ENCODE results near the gene MPZL1.
"Not testable (repeated sequence)": the region's sequence is repeated elsewhere in the genome, so short reads cannot be mapped to it uniquely, and the experiment has no call there.

MPZL1 gene

DNA sequence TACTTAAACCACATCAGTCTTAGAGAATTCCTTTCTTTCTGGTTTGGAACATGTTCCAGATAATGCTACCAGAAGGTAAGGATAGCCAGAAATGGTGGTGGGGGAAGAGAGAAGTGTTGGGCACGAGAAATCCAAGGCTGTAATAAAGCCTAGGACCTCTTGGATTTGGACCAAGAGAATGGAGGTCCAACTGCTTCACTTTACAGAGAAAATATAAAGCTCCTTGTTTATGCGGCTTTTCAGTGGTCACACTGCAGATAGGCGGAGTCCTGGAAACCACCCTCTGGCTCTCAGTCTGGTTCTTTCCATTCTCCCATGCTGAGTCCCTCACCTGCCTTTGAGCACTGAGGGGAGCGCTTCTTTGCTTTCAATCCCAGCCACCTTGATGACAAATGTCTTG lies 104.3 kb downstream of the MPZL1 start:
- Histone ChIP-seq H3K27me3 (ENCODE audit: control insufficient read depth in 1 of 2, insufficient read depth in 2 of 2, low read length in 2 of 2) (no peaks in the 10 kb centered on the region), H3K4me1 (ENCODE audit: control insufficient read depth, insufficient read depth, low read length) (no peaks in the 10 kb centered on the region), H3K4me3 (ENCODE audit: low read length in 2 of 2) (no peak overlapping the region), H3K27ac (ENCODE audit: low read length) (no peak overlapping the region), H3K36me3 (ENCODE audit: control insufficient read depth in 2 of 2, insufficient read depth in 2 of 2, low read length in 2 of 2) (no peaks in the 10 kb centered on the region), H3K9ac (ENCODE audit: low read length in 2 of 2) (no peak overlapping the region), H3K9me3 (ENCODE audit: control insufficient read depth in 2 of 2, low read length in 2 of 2) (no peaks in the 10 kb centered on the region)

DNA sequence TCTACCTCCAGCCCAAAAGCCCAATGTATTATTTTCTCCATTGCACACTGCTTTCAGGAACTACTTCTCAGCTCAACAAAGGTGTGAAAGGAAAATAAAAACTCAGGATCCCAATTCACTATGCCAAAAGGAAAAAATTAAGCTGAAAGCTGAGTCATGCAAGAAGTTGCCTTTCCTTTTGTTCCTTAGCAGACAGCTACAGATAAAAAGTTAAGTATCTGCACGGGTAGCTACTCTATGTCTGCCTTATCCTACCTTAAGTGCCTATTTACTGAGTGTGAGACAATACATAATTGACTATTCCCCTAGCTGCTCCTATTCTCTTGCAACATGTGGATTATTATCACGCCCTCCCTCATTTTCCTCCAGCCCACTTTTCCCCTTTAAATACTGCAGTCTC lies 108.1 kb downstream of the MPZL1 start:
- Histone ChIP-seq H3K27ac (ENCODE audit: low read length) (no peak overlapping the region), H3K9me3 (ENCODE audit: control insufficient read depth in 2 of 2, low read length in 2 of 2) (no peaks in the 10 kb centered on the region), H3K36me3 (ENCODE audit: control insufficient read depth in 2 of 2, insufficient read depth in 2 of 2, low read length in 2 of 2) (no peaks in the 10 kb centered on the region), H3K27me3 (ENCODE audit: control insufficient read depth in 1 of 2, insufficient read depth in 2 of 2, low read length in 2 of 2) (no peaks in the 10 kb centered on the region), H3K4me3 (ENCODE audit: low read length in 2 of 2) (no peak overlapping the region), H3K9ac (ENCODE audit: low read length in 2 of 2) (no peak overlapping the region), H3K4me1 (ENCODE audit: control insufficient read depth, insufficient read depth, low read length) (no peaks in the 10 kb centered on the region)

GRCh38 chr1:167830668-167831067 lies 108.9 kb downstream of the MPZL1 start:
- not testable (repeated sequence) for H3K27me3 ChIP-seq (ENCODE audit: control insufficient read depth in 1 of 2, insufficient read depth in 2 of 2, low read length in 2 of 2); H3K4me3 ChIP-seq (ENCODE audit: low read length in 2 of 2); H3K27ac ChIP-seq (ENCODE audit: low read length); H3K9me3 ChIP-seq (ENCODE audit: control insufficient read depth in 2 of 2, low read length in 2 of 2); H3K9ac ChIP-seq (ENCODE audit: low read length in 2 of 2); H3K4me1 ChIP-seq (ENCODE audit: control insufficient read depth, insufficient read depth, low read length); H3K36me3 ChIP-seq (ENCODE audit: control insufficient read depth in 2 of 2, insufficient read depth in 2 of 2, low read length in 2 of 2)

DNA sequence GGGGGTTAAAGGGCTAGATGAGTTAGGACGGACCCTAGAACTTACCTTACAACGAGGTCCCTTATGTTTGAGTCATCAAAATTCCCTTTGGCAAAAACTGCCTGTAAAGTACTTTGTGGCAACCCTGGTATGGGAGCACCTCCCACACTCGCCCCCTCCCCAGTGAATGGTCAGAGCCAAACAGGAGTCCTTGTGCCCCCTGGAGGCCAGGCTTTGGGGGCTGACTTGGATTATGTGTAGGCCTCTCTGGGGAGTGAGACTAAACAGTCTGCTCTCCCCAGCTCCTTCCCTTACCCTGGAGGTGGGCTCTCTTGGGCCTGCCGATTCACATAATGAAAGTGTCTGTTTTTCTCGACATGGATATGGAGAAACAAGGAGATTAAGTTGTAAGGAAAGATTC lies 110.9 kb downstream of the MPZL1 start:
- no peaks in the 10 kb centered on the region for H3K9me3 ChIP-seq (ENCODE audit: control insufficient read depth in 2 of 2, low read length in 2 of 2)
- H3K27me3 ChIP-seq (ENCODE audit: control insufficient read depth in 1 of 2, insufficient read depth in 2 of 2, low read length in 2 of 2) = no peaks in the 10 kb centered on the region
- no peaks in the 10 kb centered on the region for H3K36me3 ChIP-seq (ENCODE audit: control insufficient read depth in 2 of 2, insufficient read depth in 2 of 2, low read length in 2 of 2)
- H3K9ac ChIP-seq (ENCODE audit: low read length in 2 of 2) = no peak overlapping the region
- H3K4me3 ChIP-seq (ENCODE audit: low read length in 2 of 2) = no peak overlapping the region
- no peak overlapping the region for H3K27ac ChIP-seq (ENCODE audit: low read length)
- H3K4me1 ChIP-seq (ENCODE audit: control insufficient read depth, insufficient read depth, low read length) = no peaks in the 10 kb centered on the region

DNA sequence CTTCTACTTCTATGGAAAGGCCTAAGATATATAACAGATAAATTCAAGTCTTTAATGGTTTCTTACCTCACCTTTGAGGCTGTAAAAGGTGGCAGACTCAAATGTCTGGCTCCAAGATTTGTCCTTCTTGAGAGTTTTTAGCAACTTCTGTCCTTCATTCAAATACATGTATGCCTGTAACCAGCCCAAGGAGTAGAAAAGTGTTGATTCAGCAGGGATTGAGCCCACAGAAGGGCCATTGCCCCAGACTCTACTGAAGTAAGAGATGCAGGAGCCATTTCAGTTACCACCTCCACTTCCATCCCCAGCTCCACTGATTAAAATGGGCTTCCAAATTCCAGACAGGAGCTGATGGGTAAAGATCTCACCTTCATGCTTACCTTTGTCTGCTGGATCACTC lies 112.1 kb downstream of the MPZL1 start:
- no peaks in the 10 kb centered on the region for H3K36me3 ChIP-seq (ENCODE audit: control insufficient read depth in 2 of 2, insufficient read depth in 2 of 2, low read length in 2 of 2)
- no peaks in the 10 kb centered on the region for H3K27me3 ChIP-seq (ENCODE audit: control insufficient read depth in 1 of 2, insufficient read depth in 2 of 2, low read length in 2 of 2)
- no peaks in the 10 kb centered on the region for H3K4me1 ChIP-seq (ENCODE audit: control insufficient read depth, insufficient read depth, low read length)
- no peak overlapping the region for H3K4me3 ChIP-seq (ENCODE audit: low read length in 2 of 2)
- no peaks in the 10 kb centered on the region for H3K9me3 ChIP-seq (ENCODE audit: control insufficient read depth in 2 of 2, low read length in 2 of 2)
- H3K9ac ChIP-seq (ENCODE audit: low read length in 2 of 2) = no peak overlapping the region
- no peak overlapping the region for H3K27ac ChIP-seq (ENCODE audit: low read length)

- Histone ChIP-seq H3K9me3 (ENCODE audit: control insufficient read depth in 2 of 2, low read length in 2 of 2) (no peaks in the 10 kb centered on the region), H3K4me1 (ENCODE audit: control insufficient read depth, insufficient read depth, low read length) (no peaks in the 10 kb centered on the region), H3K27ac (ENCODE audit: low read length) (no peak overlapping the region), H3K36me3 (ENCODE audit: control insufficient read depth in 2 of 2, insufficient read depth in 2 of 2, low read length in 2 of 2) (no peaks in the 10 kb centered on the region), H3K27me3 (ENCODE audit: control insufficient read depth in 1 of 2, insufficient read depth in 2 of 2, low read length in 2 of 2) (no peaks in the 10 kb centered on the region), H3K4me3 (ENCODE audit: low read length in 2 of 2) (no peak overlapping the region), H3K9ac (ENCODE audit: low read length in 2 of 2) (no peak overlapping the region)
These were observed 114.4 kb downstream of the MPZL1 start for GRCh38 chr1:167836197-167836596.

GRCh38 chr1:167837326-167837725 lies 115.5 kb downstream of the MPZL1 start:
- H3K4me3 ChIP-seq (ENCODE audit: low read length in 2 of 2) = no peak overlapping the region
- no peaks in the 10 kb centered on the region for H3K9me3 ChIP-seq (ENCODE audit: control insufficient read depth in 2 of 2, low read length in 2 of 2)
- no peak overlapping the region for H3K9ac ChIP-seq (ENCODE audit: low read length in 2 of 2)
- no peak overlapping the region for H3K27ac ChIP-seq (ENCODE audit: low read length)
- no peaks in the 10 kb centered on the region for H3K27me3 ChIP-seq (ENCODE audit: control insufficient read depth in 1 of 2, insufficient read depth in 2 of 2, low read length in 2 of 2)
- H3K36me3 ChIP-seq (ENCODE audit: control insufficient read depth in 2 of 2, insufficient read depth in 2 of 2, low read length in 2 of 2) = no peaks in the 10 kb centered on the region
- no peaks in the 10 kb centered on the region for H3K4me1 ChIP-seq (ENCODE audit: control insufficient read depth, insufficient read depth, low read length)

DNA sequence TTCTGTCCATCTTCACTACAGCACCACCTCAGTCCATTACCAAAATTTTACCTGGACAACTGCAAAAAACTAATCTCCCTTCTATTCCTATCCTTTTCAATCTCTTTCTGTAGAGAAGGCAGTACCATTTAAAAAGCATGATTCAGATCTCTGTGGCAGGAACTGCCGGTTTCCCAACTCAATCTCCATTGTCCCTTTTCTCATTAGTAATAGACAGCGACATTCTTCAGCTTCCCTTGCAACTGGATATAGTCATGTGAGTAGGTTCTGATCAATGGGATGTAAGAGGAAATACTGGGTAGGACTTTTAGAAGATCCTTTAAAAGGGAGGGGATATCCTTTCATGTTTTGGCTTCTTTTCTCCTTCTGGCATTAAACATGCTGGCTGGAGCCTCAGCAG lies 117.2 kb downstream of the MPZL1 start:
- no peaks in the 10 kb centered on the region for H3K36me3 ChIP-seq (ENCODE audit: control insufficient read depth in 2 of 2, insufficient read depth in 2 of 2, low read length in 2 of 2)
- H3K4me3 ChIP-seq (ENCODE audit: low read length in 2 of 2) = no peak overlapping the region
- H3K4me1 ChIP-seq (ENCODE audit: control insufficient read depth, insufficient read depth, low read length) = no peaks in the 10 kb centered on the region
- H3K27ac ChIP-seq (ENCODE audit: low read length) = no peak overlapping the region
- H3K9me3 ChIP-seq (ENCODE audit: control insufficient read depth in 2 of 2, low read length in 2 of 2) = no peaks in the 10 kb centered on the region
- no peak overlapping the region for H3K9ac ChIP-seq (ENCODE audit: low read length in 2 of 2)
- no peaks in the 10 kb centered on the region for H3K27me3 ChIP-seq (ENCODE audit: control insufficient read depth in 1 of 2, insufficient read depth in 2 of 2, low read length in 2 of 2)
